ENCODE results near the gene CTIF. TPM values are rescaled to one million over a fixed set of nuclear protein-coding genes. Genes with fewer than 3 reads are reported as not detected.

CTIF gene
- polyA plus RNA-seq, 1 of the 3 experiments (the other 2 are of a cell fraction), result 47.2 TPM

- no peaks in the 10 kb centered on the region for H3K9me2 ChIP-seq
- H3K27ac ChIP-seq (ENCODE audit: low read depth in 2 of 2, low read length in 1 of 2), result no peak overlapping the region; a peak in 1 of 4 replicates
Observed at GRCh38 chr18:48785736-48786454, 247.1 kb downstream of the CTIF start.

GRCh38 chr18:48786455-48787202 is 247.8 kb downstream of the CTIF start:
- H3K4me3 ChIP-seq (ENCODE audit: low read depth in 2 of 2, low read length in 1 of 2), result no peak overlapping the region
- TF ChIP-seq RAD21 (IDR thresholded peaks at IDR 0.05; ENCODE audit: low read length) (no peak), TEAD4 (IDR thresholded peaks at IDR 0.05; ENCODE audit: borderline replicate concordance, insufficient read depth) (no peak), TAF1 (IDR thresholded peaks at IDR 0.05; ENCODE audit: borderline replicate concordance, low read depth, low read length) (no peak), MXI1 (IDR thresholded peaks at IDR 0.05; ENCODE audit: low read depth, low read length) (no peak), IRF3 (IDR thresholded peaks at IDR 0.05; ENCODE audit: low read depth, low read length) (no peak)
- H3K27me3 ChIP-seq (ENCODE audit: insufficient read depth), result no peaks in the 10 kb centered on the region
- no peaks in the 10 kb centered on the region for H3K9me2 ChIP-seq
- H3F3A ChIP-seq (replicated peaks; ENCODE audit: insufficient read depth), result peaks cover under 1% of the 10 kb centered on the region
- H3K79me2 ChIP-seq (ENCODE audit: insufficient read depth), result peaks cover 27% of the 10 kb centered on the region
- DNase-seq, result no peak
- peaks cover 17 to 56% of the 10 kb centered on the region in 2 experiments for H3K4me1 ChIP-seq (ENCODE audit: control insufficient read depth in 1 of 2, insufficient read depth in 2 of 2, low read depth in 1 of 2, low read length in 1 of 2)
- peak overlapping the region; percentile 20; the same call in 1 of the 2 replicates for H3K4me2 ChIP-seq
- H3K9me3 ChIP-seq, result no peaks in the 10 kb centered on the region
- no peaks in the 10 kb centered on the region for H4K20me1 ChIP-seq (ENCODE audit: insufficient read depth)
- 87% methylated on average over 10 of the region's 10 CpGs for WGBS (ENCODE audit: low lambda C conversion rate)
- ChIA-PET CTCF (interaction anchor here (0.8 to 3.7 kb wide), 9 partner anchors 7 to 165 kb away, joined by 3 to 17 read pairs (median 3); no protein-coding TSS in a partner anchor), POLR2A (no interaction called here)
- H3K36me3 ChIP-seq (replicated peaks in 1 of 2; ENCODE audit: control insufficient read depth in 1 of 2, insufficient read depth in 2 of 2, low read length in 1 of 2), result peaks cover 12 to 49% of the 10 kb centered on the region in 2 experiments
- H3K9ac ChIP-seq, result peak overlapping the region; percentile 8; the same call in 1 of the 2 replicates
- H2AFZ ChIP-seq (ENCODE audit: low read depth), result no peak overlapping the region
- peak overlapping the region; percentile 60 to 90 for H3K27ac ChIP-seq (ENCODE audit: low read depth in 2 of 2, low read length in 1 of 2)

More at GRCh38 chr18:48785736-48786454, 247.1 kb downstream of the CTIF start:
- DNase-seq, result no peak
- H3K36me3 ChIP-seq (replicated peaks in 1 of 2; ENCODE audit: control insufficient read depth in 1 of 2, insufficient read depth in 2 of 2, low read length in 1 of 2), result peaks cover 12 to 43% of the 10 kb centered on the region in 2 experiments
- H4K20me1 ChIP-seq (ENCODE audit: insufficient read depth), result no peaks in the 10 kb centered on the region
- H2AFZ ChIP-seq (ENCODE audit: low read depth), result no peak overlapping the region
- TF ChIP-seq TAF1 (IDR thresholded peaks at IDR 0.05; ENCODE audit: borderline replicate concordance, low read depth, low read length) (no peak), FOXJ3 (CRISPR knock-in tag; IDR thresholded peaks at IDR 0.05) (no peak), RFX5 (IDR thresholded peaks at IDR 0.05; ENCODE audit: low read length) (no peak), TEAD4 (IDR thresholded peaks at IDR 0.05; ENCODE audit: borderline replicate concordance, insufficient read depth) (no peak), EZH2phosphoT487 (IDR thresholded peaks at IDR 0.05; ENCODE audit: borderline replicate concordance, low read depth) (no peak), REST (IDR thresholded peaks at IDR 0.05; ENCODE audit: low read depth, low read length) (no peak), GATA2 (CRISPR knock-in tag; IDR thresholded peaks at IDR 0.05) (no peak)
- no peaks in the 10 kb centered on the region for H3K9me3 ChIP-seq
- H3K9ac ChIP-seq, result no peak overlapping the region
- ChIA-PET CTCF (interaction anchor here (0.9 to 2.2 kb wide), 3 partner anchors 8 to 74 kb away, joined by 3 to 11 read pairs (median 3); no protein-coding TSS in a partner anchor), POLR2A (no interaction called here)
- no peak overlapping the region for H3K4me2 ChIP-seq
- 98% methylated on average over 9 of the region's 12 CpGs for WGBS (ENCODE audit: low lambda C conversion rate)
- peaks cover 8% of the 10 kb centered on the region for H3F3A ChIP-seq (replicated peaks; ENCODE audit: insufficient read depth)
- peaks cover 32% of the 10 kb centered on the region for H3K79me2 ChIP-seq (ENCODE audit: insufficient read depth)
- peaks cover 24 to 62% of the 10 kb centered on the region in 2 experiments for H3K4me1 ChIP-seq (ENCODE audit: control insufficient read depth in 1 of 2, insufficient read depth in 2 of 2, low read depth in 1 of 2, low read length in 1 of 2)
- no peak overlapping the region for H3K4me3 ChIP-seq (ENCODE audit: low read depth in 2 of 2, low read length in 1 of 2)
- H3K27me3 ChIP-seq (ENCODE audit: insufficient read depth), result no peaks in the 10 kb centered on the region

Data from SK-N-SH (cell line).